HG02884 (cell line): ENCODE results near the gene KCNIP2.
A peak's percentile ranks its signal among the peaks of the same experiment; 100 is the strongest.

ENCODE experiments used
- ATAC-seq: cut with Tn5 transposase; IDR thresholded peaks from one replicate; pipeline ENCODE4 v1.9.1; 2021; ENCODE audit warnings: mild to moderate bottlenecking, moderate library complexity; ENCODE audit not compliant: unreplicated experiment

KCNIP2 gene

GRCh38 chr10:101851411-101852116 is 8.0 kb upstream of the KCNIP2 start:
- no peak for ATAC-seq

DNA sequence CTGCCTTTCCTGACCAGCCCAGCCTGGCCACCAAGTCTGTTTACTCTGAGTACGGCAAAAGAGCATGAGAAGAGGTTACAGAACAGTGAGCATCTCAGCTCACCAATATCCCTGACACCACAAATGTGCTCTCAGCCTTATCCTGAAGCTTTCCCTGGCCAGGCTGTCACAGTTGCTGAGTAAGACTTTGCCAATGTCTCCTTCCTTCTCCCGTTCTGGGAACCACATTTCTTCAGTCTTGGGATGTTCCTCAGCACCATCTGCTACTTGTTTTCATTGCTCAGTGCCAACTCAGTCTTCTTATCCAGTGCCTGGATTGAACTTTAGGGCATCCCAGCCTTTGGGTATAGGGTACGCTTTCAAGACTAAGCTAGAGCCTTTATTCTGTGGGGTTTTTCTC is 7.1 kb upstream of the KCNIP2 start:
- no peak for ATAC-seq

GRCh38 chr10:101848894-101849351 is 5.3 kb upstream of the KCNIP2 start:
- ATAC-seq = no peak

DNA sequence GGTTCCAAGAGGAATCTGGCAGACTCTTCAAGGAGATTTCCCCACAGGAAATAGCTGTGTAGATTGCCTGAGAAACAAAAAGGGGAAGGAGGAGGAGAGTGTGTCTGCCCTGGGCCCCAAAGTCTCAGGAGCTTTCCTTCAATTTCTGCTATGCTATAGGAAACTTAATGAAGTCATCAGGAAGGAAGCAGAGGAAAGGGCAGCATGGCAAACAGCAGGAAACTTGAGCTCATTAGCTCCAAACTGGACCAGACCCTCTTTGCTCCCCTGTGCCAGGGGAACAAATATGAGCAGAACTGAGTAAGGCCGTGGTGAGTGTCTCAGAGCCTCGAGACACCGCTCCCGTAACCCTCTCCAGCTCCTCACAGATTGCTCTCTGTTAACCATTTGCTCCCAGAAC is 4.8 kb upstream of the KCNIP2 start:
- no peak for ATAC-seq

GRCh38 chr10:101845893-101846292 is 2.3 kb upstream of the KCNIP2 start:
- ATAC-seq = no peak

- no peak for ATAC-seq
Observed at GRCh38 chr10:101841826-101842225, 1.8 kb downstream of the KCNIP2 start.

GRCh38 chr10:101840741-101841453 is 2.7 kb downstream of the KCNIP2 start:
- ATAC-seq = peak; percentile 48

DNA sequence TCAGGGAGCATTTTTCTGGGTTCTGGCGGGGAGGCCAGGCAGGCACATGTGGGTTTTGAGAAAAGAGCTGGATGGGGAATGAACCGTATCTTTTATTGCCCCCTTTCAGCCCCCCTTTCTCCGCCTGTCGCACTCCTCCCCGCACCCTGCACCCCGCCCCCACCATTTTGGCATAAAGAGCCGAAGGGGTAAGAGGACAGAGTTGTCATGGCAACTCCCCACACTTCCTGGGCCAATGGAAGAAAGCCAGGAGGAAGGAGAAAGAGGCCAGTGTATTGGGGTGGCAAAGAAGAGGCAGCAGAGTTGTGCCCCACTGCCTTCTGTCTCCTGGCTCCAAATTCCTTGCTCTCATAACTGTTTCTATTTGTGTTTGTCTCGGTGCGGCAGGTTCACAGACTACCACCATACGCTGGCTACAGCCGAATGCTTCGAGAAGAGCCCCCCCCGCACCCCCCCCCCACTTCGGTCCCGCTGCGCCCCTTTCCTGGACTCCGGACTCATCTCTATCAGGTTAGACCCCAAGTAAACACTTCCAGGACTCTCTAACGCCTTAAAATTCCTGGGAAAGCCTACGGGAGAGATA is 3.4 kb downstream of the KCNIP2 start:
- ATAC-seq = no peak

DNA sequence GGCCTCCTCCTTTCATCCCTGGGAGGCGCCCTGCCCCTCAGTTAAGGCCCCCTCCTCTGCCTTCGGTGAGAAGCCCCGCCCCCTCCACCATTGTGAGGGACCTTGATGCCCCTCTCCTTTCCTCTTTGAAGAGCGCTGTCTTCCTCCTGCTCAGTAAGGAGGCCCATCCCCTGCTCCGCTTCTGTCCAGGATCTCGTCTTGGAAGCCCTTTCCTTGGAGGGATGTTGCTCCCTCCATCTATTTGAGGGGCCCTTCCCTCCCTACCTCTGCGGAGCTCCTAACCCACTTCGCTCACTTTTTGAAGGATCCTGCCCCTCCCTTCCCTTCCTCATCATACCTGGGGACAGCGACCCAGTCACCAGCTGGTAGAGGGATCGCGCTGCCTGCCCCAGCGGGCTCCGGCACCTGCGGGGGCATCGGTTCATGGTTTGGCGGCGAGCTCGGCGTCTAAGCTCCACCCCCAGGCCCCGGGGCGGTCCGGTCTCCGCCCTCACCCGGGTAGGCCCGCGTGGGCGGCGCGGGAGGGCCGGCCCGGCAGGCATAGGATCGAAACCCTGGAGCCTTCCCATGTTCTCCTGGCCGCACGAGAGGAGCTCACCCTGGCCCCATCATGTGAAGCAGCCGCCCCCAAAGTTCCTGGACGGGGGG is 4.1 kb downstream of the KCNIP2 start:
- peak; percentile 33 for ATAC-seq

- no peak for ATAC-seq
Observed at GRCh38 chr10:101839002-101839401, 4.6 kb downstream of the KCNIP2 start.

DNA sequence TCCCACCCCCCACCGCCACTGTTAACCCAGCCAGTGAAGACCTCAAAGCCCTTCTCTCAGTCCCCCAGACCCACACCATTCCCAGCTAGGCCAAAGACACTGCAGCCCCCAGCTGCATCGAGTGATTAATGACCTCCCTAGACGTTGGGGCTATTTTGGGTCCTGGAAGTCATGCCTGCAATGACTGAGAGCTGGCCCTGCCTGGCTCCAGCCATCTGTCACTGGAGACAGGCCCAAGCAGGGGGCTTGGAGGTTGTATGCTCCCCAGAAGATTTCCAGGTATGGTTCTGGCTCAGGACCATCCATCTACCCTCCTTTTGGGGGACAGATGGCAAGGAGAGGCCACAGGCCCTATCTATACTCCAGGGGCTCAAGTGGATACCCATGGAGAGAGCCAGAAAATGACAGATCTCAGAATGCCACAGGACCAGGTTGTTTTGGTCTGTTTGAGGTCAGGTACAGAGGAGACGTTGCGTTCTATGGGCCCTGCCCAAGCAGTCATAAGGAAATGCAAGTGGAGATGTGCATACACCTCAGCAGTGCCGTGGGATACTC is 5.1 kb downstream of the KCNIP2 start:
- ATAC-seq = no peak

GRCh38 chr10:101837748-101838147 is 5.9 kb downstream of the KCNIP2 start:
- no peak for ATAC-seq

DNA sequence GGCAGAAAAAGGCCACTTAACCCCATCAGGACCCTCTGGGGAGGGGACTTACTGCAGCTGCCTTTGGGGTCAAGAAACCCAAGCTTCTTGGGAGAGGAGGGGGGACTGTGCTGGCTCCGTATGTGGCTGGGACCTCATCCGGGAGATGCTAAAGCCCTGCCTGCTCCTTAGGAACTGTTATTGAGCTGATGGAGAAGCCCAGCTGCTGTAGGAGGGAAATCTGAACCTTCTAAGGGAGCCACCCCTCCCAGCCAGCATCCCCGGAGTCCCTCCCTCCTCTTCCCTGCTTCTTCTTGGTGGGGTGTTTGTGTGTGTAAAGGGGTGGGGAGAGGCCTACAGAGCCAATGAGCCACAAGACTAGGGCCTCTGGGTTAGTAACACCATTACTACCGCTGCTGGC is 8.2 kb downstream of the KCNIP2 start:
- no peak for ATAC-seq

GRCh38 chr10:101834341-101834740 is 9.3 kb downstream of the KCNIP2 start:
- ATAC-seq = no peak

GRCh38 chr10:101833466-101833865 is 10.1 kb downstream of the KCNIP2 start:
- ATAC-seq = no peak

GRCh38 chr10:101832325-101832771 is 11.3 kb downstream of the KCNIP2 start:
- no peak for ATAC-seq

GRCh38 chr10:101831169-101831811 is 12.3 kb downstream of the KCNIP2 start:
- ATAC-seq = no peak

DNA sequence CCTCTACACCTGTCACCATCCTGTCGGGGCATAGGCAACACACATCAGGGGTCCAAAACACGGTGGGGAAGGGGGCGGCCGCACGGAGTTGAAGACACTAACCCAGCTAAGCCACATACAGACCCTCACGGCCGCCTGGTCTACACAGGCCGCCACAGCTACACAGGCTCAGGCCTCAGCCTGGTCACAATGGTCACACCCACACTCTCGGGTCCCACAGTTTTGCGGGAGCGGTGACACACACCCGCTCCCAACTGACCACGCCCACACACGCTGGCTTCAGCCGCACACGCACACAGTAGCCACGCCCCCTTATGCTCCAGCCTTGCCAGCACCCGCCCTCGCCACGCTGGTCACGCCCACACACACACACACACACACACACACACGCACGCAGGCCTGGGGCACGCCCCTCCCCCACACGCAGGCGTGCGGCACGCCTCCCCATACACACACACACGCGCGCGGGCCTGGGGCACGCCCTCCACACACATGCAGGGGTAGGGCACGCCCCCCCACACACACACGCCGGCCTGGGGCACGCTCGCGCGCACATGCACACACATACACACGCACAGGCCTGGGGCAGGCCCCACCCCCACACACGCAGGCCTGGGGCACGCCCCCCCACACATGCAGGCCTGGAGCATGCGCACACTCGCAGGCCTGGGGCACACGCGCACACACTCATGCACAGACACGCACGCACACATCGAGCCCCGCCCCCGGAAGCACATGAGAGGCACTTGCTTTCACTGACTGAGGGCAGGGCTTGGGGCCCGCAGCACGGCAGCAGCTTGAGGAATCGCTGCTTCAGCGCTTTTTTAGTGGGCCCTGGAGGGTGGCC is 13.1 kb downstream of the KCNIP2 start:
- ATAC-seq = peak; percentile 57

DNA sequence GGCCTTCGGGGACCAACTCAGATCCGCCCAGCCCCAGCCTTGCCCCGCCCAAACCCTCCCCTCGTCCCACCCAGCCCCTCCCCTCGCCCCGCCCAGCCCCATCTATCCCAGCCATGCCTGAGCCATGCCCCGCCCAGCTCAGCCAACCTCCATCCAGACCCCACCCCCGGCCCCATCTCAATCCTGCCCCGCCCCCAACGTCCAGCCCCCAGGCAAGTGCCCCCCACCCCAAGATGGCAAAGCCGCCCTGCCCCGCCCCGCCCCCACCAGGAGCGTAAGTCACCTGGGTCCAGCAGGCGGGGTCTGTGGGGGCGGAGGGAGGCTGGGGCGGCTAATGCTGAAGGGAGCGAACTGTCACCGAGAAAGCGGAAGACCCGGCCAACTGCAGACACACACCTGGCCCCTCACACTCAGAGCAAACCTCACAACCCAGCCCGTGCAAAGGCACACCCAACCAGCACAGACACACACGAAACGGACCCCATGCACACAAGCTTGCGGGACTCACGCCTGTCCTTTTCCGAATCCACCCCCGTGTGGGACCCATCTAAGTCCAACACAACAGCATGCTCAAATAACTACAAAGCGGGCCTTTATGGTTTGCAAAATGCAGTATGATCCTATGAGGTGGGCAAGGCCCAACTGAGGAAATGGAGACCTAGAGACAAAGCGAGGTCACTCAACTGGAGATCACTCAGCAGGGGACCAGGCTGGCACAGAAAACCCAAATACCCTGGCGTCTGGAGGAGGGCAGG is 13.9 kb downstream of the KCNIP2 start:
- no peak for ATAC-seq
